ENCODE data around the gene LPO. TPM values are rescaled to one million over a fixed set of nuclear protein-coding genes. Genes with fewer than 3 reads are reported as not detected.

Gene LPO
- polyA plus RNA-seq, 12 donors: 0.08 to 0.40 (median 0.28) TPM; not detected in 8

GRCh38 chr17:58262149-58262548, 23.8 kb downstream of the LPO start:
- DNase-seq: no peak

- no peak for DNase-seq
These were observed 25.4 kb downstream of the LPO start for GRCh38 chr17:58263773-58264172.

GRCh38 chr17:58264407-58265103, 26.2 kb downstream of the LPO start:
- no peak for DNase-seq

GRCh38 chr17:58265271-58265670, 26.9 kb downstream of the LPO start:
- no peak for DNase-seq

GRCh38 chr17:58265902-58266875, 27.8 kb downstream of the LPO start:
- no peak for DNase-seq

GRCh38 chr17:58267347-58268324, 29.3 kb downstream of the LPO start:
- DNase-seq: no peak

GRCh38 chr17:58268326-58268725, 29.9 kb downstream of the LPO start:
- no peak for DNase-seq

- no peak for DNase-seq
These were observed 30.6 kb downstream of the LPO start for GRCh38 chr17:58268774-58269556.

- DNase-seq: no peak
These were observed 31.3 kb downstream of the LPO start for GRCh38 chr17:58269557-58270291.

GRCh38 chr17:58270476-58271215, 32.3 kb downstream of the LPO start:
- DNase-seq: no peak

GRCh38 chr17:58271216-58271931, 33.0 kb downstream of the LPO start:
- DNase-seq: no peak

GRCh38 chr17:58272367-58273280, 34.2 kb downstream of the LPO start:
- no peak for DNase-seq

GRCh38 chr17:58273453-58274104, 35.2 kb downstream of the LPO start:
- DNase-seq: no peak

- DNase-seq: no peak
These were observed 37.0 kb downstream of the LPO start for GRCh38 chr17:58275417-58275816.

GRCh38 chr17:58276423-58276822, 38.0 kb downstream of the LPO start:
- DNase-seq: no peak

- DNase-seq: no peak
These were observed 38.9 kb downstream of the LPO start for GRCh38 chr17:58277107-58277801.

Measured in muscle of arm (tissue), 12 donors.